Mesothelial cell of epicardium (in vitro differentiated cells): ENCODE results near the gene RNF5. TPM values are rescaled to one million over a fixed set of nuclear protein-coding genes. Genes with fewer than 3 reads are reported as not detected.

Experiments
- DNase-seq, 2 experiments: peaks; one replicate each; pipeline ENCODE4 v3.0.0; 2021; ENCODE audit warnings: low spot score in 2 of 2; ENCODE audit not compliant: unreplicated experiment in 2 of 2
- H3K27ac Mint-ChIP-seq: 2 replicates; pipeline ENCODE4 v1.8.0; 2021; ENCODE audit warnings: mixed read lengths
- H3K27me3 Mint-ChIP-seq: 2 replicates; pipeline ENCODE4 v1.8.0; 2021; ENCODE audit warnings: low read depth, mixed read lengths
- H3K36me3 Mint-ChIP-seq: 2 replicates; pipeline ENCODE4 v1.8.0; 2021; ENCODE audit warnings: mixed read lengths
- H3K4me1 Mint-ChIP-seq: 2 replicates; pipeline ENCODE4 v1.8.0; 2021; ENCODE audit warnings: mixed read lengths
- H3K4me3 Mint-ChIP-seq: 2 replicates; pipeline ENCODE4 v1.8.0; 2021; ENCODE audit warnings: mild to moderate bottlenecking, moderate library complexity, mixed read lengths
- H3K9me3 Mint-ChIP-seq: 2 replicates; pipeline ENCODE4 v1.8.0; 2021; ENCODE audit warnings: mixed read lengths
- CTCF ChIP-seq: fragments of 200-600 bp; sonication (generic); IDR thresholded peaks from one replicate; pipeline ENCODE4 v1.5.0; 2021; ENCODE audit warnings: antibody characterized with exemption; ENCODE audit not compliant: unreplicated experiment
- total RNA-seq: library from RNA; stranded (reverse); gene quantifications from 3 replicates; pipeline ENCODE4 v1.2.1, GENCODE V29; 2021

RNF5 gene
- total RNA-seq, 1 donor from 2014 or later, result 62.8 TPM

DNA sequence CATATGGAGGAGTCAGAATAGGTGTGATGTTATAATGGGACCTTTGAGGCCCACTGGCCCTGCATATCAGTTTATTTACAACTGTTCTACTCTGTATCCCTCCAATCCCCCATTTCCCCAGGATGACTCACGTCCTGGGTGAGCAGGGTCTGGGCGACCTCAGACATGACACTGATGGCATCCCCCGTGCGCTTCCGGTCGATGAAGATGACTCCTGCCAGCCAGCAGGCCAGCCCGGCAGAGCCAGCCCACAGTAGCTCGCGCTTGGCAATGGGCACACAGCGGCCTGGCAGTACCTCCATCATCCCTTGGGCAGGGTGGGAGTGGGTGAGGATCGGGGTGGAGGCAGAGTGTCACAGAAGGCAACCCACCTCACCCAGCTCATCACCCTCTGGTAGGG lies 7.9 kb upstream of the RNF5 start:
- no peak for DNase-seq
- no peak overlapping the region for H3K4me3 Mint-ChIP-seq
- TF ChIP-seq CTCF, result no peak
- H3K36me3 Mint-ChIP-seq, result peaks cover 31% of the 10 kb centered on the region
- no peaks in the 10 kb centered on the region for H3K27me3 Mint-ChIP-seq
- no peak overlapping the region for H3K27ac Mint-ChIP-seq
- no peaks in the 10 kb centered on the region for H3K9me3 Mint-ChIP-seq
- H3K4me1 Mint-ChIP-seq, result peaks cover 28% of the 10 kb centered on the region

- Mint-ChIP-seq H3K36me3 (peaks cover 25% of the 10 kb centered on the region), H3K4me1 (peaks cover 31% of the 10 kb centered on the region), H3K27me3 (no peaks in the 10 kb centered on the region), H3K9me3 (no peaks in the 10 kb centered on the region), H3K4me3 (no peak overlapping the region), H3K27ac (no peak overlapping the region)
- TF ChIP-seq CTCF, result no peak
- DNase-seq, result no peak
Observed at GRCh38 chr6:32171234-32171633, 7.0 kb upstream of the RNF5 start.

GRCh38 chr6:32173051-32173727 lies 5.0 kb upstream of the RNF5 start:
- H3K27ac Mint-ChIP-seq, result peak overlapping the region; percentile 23
- H3K4me1 Mint-ChIP-seq, result peaks cover 46% of the 10 kb centered on the region

DNA sequence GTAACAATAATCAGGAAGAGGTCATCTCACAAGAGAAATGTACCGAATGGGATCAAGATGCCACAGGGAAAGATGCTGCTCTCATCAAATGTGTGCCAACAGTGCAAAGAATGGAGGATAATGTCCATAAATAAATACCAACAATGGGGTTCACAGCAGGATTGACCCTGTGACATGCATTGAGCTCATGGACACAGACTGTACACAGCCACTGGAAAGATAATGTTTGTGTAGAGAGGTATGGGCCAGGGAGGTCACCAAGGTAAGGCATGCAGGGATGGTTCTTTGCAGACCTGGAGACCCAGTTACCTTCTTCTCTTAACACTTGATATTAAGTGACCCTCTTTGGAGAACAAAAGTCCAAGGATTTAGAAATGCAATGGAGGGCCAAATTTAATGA lies 3.8 kb upstream of the RNF5 start:
- Mint-ChIP-seq H3K4me1 (peaks cover 52% of the 10 kb centered on the region), H3K27me3 (no peaks in the 10 kb centered on the region), H3K36me3 (peaks cover 11% of the 10 kb centered on the region), H3K4me3 (peak overlapping the region; percentile 92), H3K9me3 (no peaks in the 10 kb centered on the region), H3K27ac (peak overlapping the region; percentile 23)
- no peak for TF ChIP-seq CTCF
- no peak for DNase-seq

More at GRCh38 chr6:32173051-32173727, 5.0 kb upstream of the RNF5 start:
- Mint-ChIP-seq H3K4me3 (no peak overlapping the region), H3K27me3 (no peaks in the 10 kb centered on the region), H3K9me3 (no peaks in the 10 kb centered on the region), H3K36me3 (peaks cover 19% of the 10 kb centered on the region)
- no peak for TF ChIP-seq CTCF
- DNase-seq, result no peak

GRCh38 chr6:32175322-32175710 lies 2.9 kb upstream of the RNF5 start:
- Mint-ChIP-seq H3K36me3 (peaks cover 7% of the 10 kb centered on the region), H3K4me3 (peak overlapping the region; percentile 92), H3K9me3 (no peaks in the 10 kb centered on the region), H3K4me1 (peaks cover 59% of the 10 kb centered on the region), H3K27ac (peak overlapping the region; percentile 62), H3K27me3 (no peaks in the 10 kb centered on the region)
- TF ChIP-seq CTCF, result no peak
- DNase-seq, result no peak
